Parathyroid adenoma (tissue), 2 donors: Measurements from ENCODE around the gene RAC3.

Source experiments
- H2AFZ ChIP-seq: fragments of 300-600 bp; sonication (generic); one replicate; pipeline ENCODE4 v1.7.0; 2017; ENCODE audit warnings: antibody characterized with exemption, mild to moderate bottlenecking
- H3K27ac ChIP-seq: fragments of 300-600 bp; sonication (generic); one replicate; pipeline ENCODE4 v1.7.0; 2017
- H3K27me3 ChIP-seq: fragments of 300-600 bp; sonication (generic); one replicate; pipeline ENCODE4 v1.7.0; 2017; ENCODE audit warnings: low read length; ENCODE audit not compliant: control insufficient read depth, insufficient read depth
- H3K36me3 ChIP-seq: fragments of 300-600 bp; sonication (generic); one replicate; pipeline ENCODE4 v1.7.0; 2017; ENCODE audit warnings: low read length; ENCODE audit not compliant: control insufficient read depth, insufficient read depth
- H3K4me1 ChIP-seq: fragments of 300-600 bp; sonication (generic); one replicate; pipeline ENCODE4 v1.7.0; 2017; ENCODE audit warnings: control low read depth
- H3K4me2 ChIP-seq: fragments of 300-600 bp; sonication (generic); one replicate; pipeline ENCODE4 v1.7.0; 2017; ENCODE audit warnings: low read length
- H3K4me3 ChIP-seq: fragments of 300-600 bp; sonication (generic); one replicate; pipeline ENCODE4 v1.7.0; 2017; ENCODE audit warnings: low read depth, low read length
- H3K79me2 ChIP-seq: fragments of 300-600 bp; sonication (generic); one replicate; pipeline ENCODE4 v1.7.0; 2017; ENCODE audit warnings: control low read depth
- H3K9ac ChIP-seq: fragments of 300-600 bp; sonication (generic); one replicate; pipeline ENCODE4 v1.7.0; 2017; ENCODE audit warnings: mild to moderate bottlenecking
- H3K9me3 ChIP-seq: fragments of 300-600 bp; sonication (generic); one replicate; pipeline ENCODE4 v1.7.0; 2017; ENCODE audit warnings: low read length; ENCODE audit not compliant: control insufficient read depth
- TF ChIP-seq, protein P1 (sequence below): fragments of 300-600 bp; sonication (generic); IDR thresholded peaks from one replicate; pipeline ENCODE4 v1.7.0; 2017; ENCODE audit warnings: antibody characterized with exemption, mild to moderate bottlenecking
- donor health status: primary hyperparathyroidism.

RAC3 gene

DNA sequence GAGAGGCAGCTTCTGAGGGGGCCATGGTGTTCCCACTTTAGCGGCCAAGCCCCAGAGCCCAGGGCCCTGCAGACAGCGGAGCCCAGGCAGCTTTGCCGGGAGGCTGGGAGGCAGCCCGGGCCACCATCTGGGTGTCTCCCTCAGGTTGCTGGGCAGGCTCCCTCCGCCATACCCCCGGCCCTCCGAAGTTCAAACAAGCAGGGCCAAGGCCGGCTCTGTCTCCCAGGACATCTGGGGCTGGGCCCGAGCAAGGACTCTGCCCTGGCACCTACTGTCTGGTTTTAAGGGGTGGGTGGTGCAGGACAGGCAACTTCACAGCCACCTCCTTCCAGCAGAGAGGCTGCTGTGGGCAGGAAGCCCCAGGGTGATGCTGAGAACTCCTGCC, 31.5 kb downstream of the RAC3 start:
- H3K4me1 ChIP-seq = peaks cover 13% of the 10 kb centered on the region
- no peak overlapping the region for H3K4me2 ChIP-seq
- H2AFZ ChIP-seq = no peak overlapping the region
- H3K36me3 ChIP-seq = no peaks in the 10 kb centered on the region
- no peaks in the 10 kb centered on the region for H3K27me3 ChIP-seq
- no peak overlapping the region for H3K27ac ChIP-seq
- TF ChIP-seq, protein P1, sequence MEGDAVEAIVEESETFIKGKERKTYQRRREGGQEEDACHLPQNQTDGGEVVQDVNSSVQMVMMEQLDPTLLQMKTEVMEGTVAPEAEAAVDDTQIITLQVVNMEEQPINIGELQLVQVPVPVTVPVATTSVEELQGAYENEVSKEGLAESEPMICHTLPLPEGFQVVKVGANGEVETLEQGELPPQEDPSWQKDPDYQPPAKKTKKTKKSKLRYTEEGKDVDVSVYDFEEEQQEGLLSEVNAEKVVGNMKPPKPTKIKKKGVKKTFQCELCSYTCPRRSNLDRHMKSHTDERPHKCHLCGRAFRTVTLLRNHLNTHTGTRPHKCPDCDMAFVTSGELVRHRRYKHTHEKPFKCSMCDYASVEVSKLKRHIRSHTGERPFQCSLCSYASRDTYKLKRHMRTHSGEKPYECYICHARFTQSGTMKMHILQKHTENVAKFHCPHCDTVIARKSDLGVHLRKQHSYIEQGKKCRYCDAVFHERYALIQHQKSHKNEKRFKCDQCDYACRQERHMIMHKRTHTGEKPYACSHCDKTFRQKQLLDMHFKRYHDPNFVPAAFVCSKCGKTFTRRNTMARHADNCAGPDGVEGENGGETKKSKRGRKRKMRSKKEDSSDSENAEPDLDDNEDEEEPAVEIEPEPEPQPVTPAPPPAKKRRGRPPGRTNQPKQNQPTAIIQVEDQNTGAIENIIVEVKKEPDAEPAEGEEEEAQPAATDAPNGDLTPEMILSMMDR = no peak
- H3K79me2 ChIP-seq = no peaks in the 10 kb centered on the region
- no peak overlapping the region for H3K9ac ChIP-seq
- H3K9me3 ChIP-seq = no peaks in the 10 kb centered on the region
- H3K4me3 ChIP-seq = no peak overlapping the region

DNA sequence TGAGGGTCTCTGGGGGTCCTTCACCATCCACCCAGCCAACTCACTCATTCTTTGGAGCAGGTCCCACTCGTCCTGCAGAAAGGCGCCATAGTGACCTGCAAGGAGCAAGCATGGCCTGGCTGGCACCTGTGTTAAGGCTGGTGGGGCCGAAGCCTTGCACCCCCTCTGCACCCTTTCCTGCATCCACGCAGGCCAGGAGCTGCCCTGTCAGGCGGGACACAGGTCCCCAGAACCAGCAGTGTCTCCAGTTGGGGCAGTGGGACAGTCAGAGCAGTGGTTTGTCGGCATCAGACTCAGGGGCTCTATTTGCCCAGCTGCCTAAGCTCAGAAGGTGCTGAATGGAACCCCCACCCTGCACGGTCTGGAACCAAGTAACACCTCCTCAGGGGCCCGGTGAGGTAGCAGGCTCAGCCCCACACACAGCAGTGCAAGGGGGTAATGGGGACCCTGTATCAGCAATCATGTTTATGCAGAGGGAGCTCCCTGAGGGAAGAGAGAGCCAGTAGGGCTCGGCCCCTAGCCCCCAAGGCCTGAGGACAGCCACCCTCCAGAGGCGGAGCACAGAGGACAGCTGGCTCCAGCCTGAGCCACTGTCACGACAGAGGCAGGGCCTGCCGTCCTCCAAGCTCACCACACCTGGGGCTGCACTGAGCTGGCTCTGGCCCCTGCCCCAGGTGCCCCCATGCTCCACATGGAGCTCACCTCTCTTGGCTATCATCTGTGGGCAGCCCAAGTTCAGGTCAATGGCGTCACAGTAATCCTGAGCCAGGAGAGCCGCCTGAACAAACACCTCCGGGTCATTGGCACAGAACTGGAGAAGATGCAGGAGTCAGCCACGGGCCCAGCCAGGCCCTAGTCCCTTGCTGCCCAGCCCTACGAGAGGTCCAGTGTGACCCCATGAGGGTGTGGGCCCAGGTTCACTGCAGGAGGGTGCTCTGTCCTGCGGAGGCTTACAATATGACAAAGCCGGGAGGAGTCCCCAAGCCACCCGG, 32.2 kb downstream of the RAC3 start:
- Histone ChIP-seq H3K36me3 (no peaks in the 10 kb centered on the region), H3K9me3 (no peaks in the 10 kb centered on the region), H2AFZ (no peak overlapping the region), H3K9ac (no peak overlapping the region), H3K27me3 (no peaks in the 10 kb centered on the region), H3K79me2 (no peaks in the 10 kb centered on the region), H3K27ac (no peak overlapping the region), H3K4me1 (peaks cover 13% of the 10 kb centered on the region), H3K4me2 (peak overlapping the region; percentile 91), H3K4me3 (no peak overlapping the region)
- TF ChIP-seq, protein P1 = no peak

DNA sequence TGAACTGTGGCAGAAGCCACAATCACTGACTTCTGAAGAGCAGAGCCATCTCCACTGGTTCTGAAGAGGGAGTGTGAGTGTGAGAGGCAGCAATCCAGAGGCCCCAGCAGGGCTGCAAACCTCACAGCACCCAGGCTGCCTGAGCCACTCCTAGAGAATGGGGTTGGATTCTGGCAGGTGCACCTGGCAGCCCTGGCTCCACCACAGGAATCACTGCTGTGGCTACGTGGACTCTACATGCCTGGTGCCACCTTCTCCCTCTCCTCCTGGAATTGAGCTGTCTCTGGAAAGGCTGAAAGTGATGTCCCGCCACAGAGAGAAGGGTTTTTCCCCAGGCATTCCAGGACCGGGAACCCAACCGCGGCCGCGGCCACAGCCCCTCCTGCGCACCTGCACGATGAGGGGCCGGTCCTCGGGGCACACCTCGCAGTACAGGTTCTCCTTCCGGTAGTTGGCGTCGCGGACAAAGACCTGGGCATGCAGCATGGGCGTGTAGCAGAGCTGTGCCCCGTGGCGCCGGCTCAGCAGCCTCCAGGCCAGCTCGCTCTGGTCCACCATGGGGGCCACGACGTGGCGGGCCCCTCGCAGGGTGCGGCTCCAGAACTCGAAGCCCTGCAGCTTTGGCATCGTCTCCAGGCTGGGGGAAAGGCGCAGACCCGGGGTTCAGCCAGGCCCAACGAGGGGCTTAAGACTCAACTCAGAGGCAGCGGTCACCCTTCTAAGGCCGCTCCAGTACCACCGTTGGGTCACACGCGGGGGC, 33.1 kb downstream of the RAC3 start:
- no peaks in the 10 kb centered on the region for H3K79me2 ChIP-seq
- no peak overlapping the region for H2AFZ ChIP-seq
- peak overlapping the region; percentile 70 for H3K4me3 ChIP-seq
- H3K9ac ChIP-seq = peak overlapping the region; percentile 83
- H3K4me1 ChIP-seq = peaks cover 13% of the 10 kb centered on the region
- H3K4me2 ChIP-seq = peak overlapping the region; percentile 91
- peak overlapping the region; percentile 42 for H3K27ac ChIP-seq
- no peaks in the 10 kb centered on the region for H3K9me3 ChIP-seq
- H3K27me3 ChIP-seq = no peaks in the 10 kb centered on the region
- TF ChIP-seq, protein P1 = no peak
- no peaks in the 10 kb centered on the region for H3K36me3 ChIP-seq

DNA sequence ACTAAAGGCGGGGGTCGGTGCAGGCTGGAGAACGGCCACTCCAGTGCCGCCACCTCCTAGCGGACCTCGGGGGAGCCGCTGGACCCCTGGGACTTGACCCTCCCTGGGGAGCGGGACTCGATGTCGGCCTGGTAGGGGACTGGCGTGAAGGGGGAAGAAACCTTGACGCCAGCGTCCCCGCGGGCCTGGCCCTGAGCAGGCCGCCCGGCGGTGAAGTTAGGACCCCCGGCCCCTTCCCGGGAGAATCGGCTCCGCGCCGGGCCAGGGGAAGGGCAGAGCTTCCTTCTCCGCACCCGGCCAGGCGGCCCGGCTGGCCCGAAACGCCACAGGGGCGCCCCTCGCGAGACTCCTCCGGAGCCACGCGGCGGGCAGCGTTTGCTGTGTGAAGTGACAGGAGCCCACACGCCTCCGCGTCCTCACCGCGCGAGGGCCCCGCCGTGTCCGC, 33.7 kb downstream of the RAC3 start:
- no peaks in the 10 kb centered on the region for H3K79me2 ChIP-seq
- H3K27ac ChIP-seq = peak overlapping the region; percentile 42
- TF ChIP-seq, protein P1 = no peak
- peak overlapping the region; percentile 91 for H3K4me2 ChIP-seq
- H3K4me1 ChIP-seq = peaks cover 13% of the 10 kb centered on the region
- no peaks in the 10 kb centered on the region for H3K9me3 ChIP-seq
- H3K4me3 ChIP-seq = peak overlapping the region; percentile 70
- no peaks in the 10 kb centered on the region for H3K36me3 ChIP-seq
- H2AFZ ChIP-seq = peak overlapping the region; percentile 66
- H3K9ac ChIP-seq = peak overlapping the region; percentile 83
- no peaks in the 10 kb centered on the region for H3K27me3 ChIP-seq
